OCI-LY1 (cell line): ENCODE results near the gene DRC1.

ENCODE experiments used
- H2AFZ ChIP-seq: fragments of 200-600 bp; sonication (generic), shearing (Covaris generic); 2 replicates; pipeline ENCODE4 v1.6.0; 2014; ENCODE audit warnings: antibody characterized with exemption, mild to moderate bottlenecking, low read length
- H3F3A ChIP-seq: fragments of 200-600 bp; sonication (generic), shearing (Covaris generic); 2 replicates; pipeline ENCODE4 v1.6.0; 2014; ENCODE audit warnings: mild to moderate bottlenecking, antibody characterized with exemption, low read length, moderate library complexity; ENCODE audit not compliant: insufficient read depth
- H3K27ac ChIP-seq: fragments of 200-600 bp; sonication (generic); 2 replicates; pipeline ENCODE4 v1.5.1; 2014; ENCODE audit warnings: low read length, mixed run types, mild to moderate bottlenecking, low read depth; ENCODE audit not compliant: poor library complexity, severe bottlenecking
- H3K27me3 ChIP-seq: fragments of 200-600 bp; sonication (generic); 2 replicates; pipeline ENCODE4 v1.6.0; 2014; ENCODE audit warnings: antibody characterized with exemption, mild to moderate bottlenecking, low read length, moderate library complexity; ENCODE audit not compliant: insufficient read depth
- H3K36me3 ChIP-seq: fragments of 200-600 bp; sonication (generic); 2 replicates; pipeline ENCODE4 v1.6.1; 2014; ENCODE audit warnings: mild to moderate bottlenecking, antibody characterized with exemption, low read length, moderate library complexity, mixed read lengths; ENCODE audit not compliant: insufficient read depth
- H3K4me1 ChIP-seq: fragments of 200-600 bp; sonication (generic); 2 replicates; pipeline ENCODE4 v1.5.1; 2014; ENCODE audit warnings: mild to moderate bottlenecking, low read length, moderate library complexity; ENCODE audit not compliant: insufficient read depth, severe bottlenecking
- H3K4me2 ChIP-seq: fragments of 200-600 bp; sonication (generic), shearing (Covaris generic); 2 replicates; pipeline ENCODE4 v1.6.1; 2014; ENCODE audit warnings: low read length
- H3K4me3 ChIP-seq: fragments of 200-600 bp; sonication (generic); 2 replicates; pipeline ENCODE4 v1.5.1; 2014; ENCODE audit warnings: low read length, low read depth, mild to moderate bottlenecking, mixed read lengths; ENCODE audit not compliant: poor library complexity, severe bottlenecking
- H3K79me2 ChIP-seq: fragments of 200-600 bp; shearing (Covaris generic); 2 replicates; pipeline ENCODE4 v1.6.1; 2016; ENCODE audit warnings: mixed run types, low read length, mixed read lengths; ENCODE audit not compliant: insufficient read depth
- H3K9ac ChIP-seq: fragments of 200-600 bp; sonication (generic), shearing (Covaris generic); 2 replicates; pipeline ENCODE4 v1.6.1; 2014; ENCODE audit warnings: mild to moderate bottlenecking, low read length, mixed read lengths
- H3K9me2 ChIP-seq: fragments of 200-600 bp; sonication (generic), shearing (Covaris generic); 2 replicates; pipeline ENCODE4 v1.6.1; 2014; ENCODE audit warnings: low read depth, mild to moderate bottlenecking, low read length, mixed read lengths
- H3K9me3 ChIP-seq: fragments of 200-600 bp; shearing (Covaris generic); 2 replicates; pipeline ENCODE4 v1.6.1; 2014; ENCODE audit warnings: low read length, mixed read lengths
- H4K20me1 ChIP-seq: fragments of 200-600 bp; sonication (generic), shearing (Covaris generic); 2 replicates; pipeline ENCODE4 v1.6.0; 2016; ENCODE audit warnings: mild to moderate bottlenecking, low read length; ENCODE audit not compliant: insufficient read depth
- EZH2 ChIP-seq: fragments of 200-600 bp; sonication (generic), shearing (Covaris generic); IDR thresholded peaks from 2 replicates; pipeline ENCODE4 v1.8.0; 2017; ENCODE audit warnings: borderline replicate concordance, mixed run types, mild to moderate bottlenecking, antibody characterized with exemption, low read length, moderate library complexity, mixed read lengths
- TF ChIP-seq, protein P1 (sequence below): fragments of 200-600 bp; sonication (generic), shearing (Covaris generic); IDR thresholded peaks from 2 replicates; pipeline ENCODE4 v1.5.1; 2017; ENCODE audit warnings: mild to moderate bottlenecking, antibody characterized with exemption, low read length, moderate library complexity, mixed read lengths

DRC1 gene

GRCh38 chr2:26444236-26444635, 42.5 kb downstream of the DRC1 start:
- Histone ChIP-seq H3K4me1 (no peaks in the 10 kb centered on the region), H3K27me3 (peaks cover 7% of the 10 kb centered on the region; the same call in 1 of the 2 replicates), H4K20me1 (no peaks in the 10 kb centered on the region), H3K36me3 (no peaks in the 10 kb centered on the region), H3K4me3 (no peak overlapping the region), H2AFZ (no peak overlapping the region), H3K9ac (no peak overlapping the region), H3K4me2 (no peak overlapping the region), H3K79me2 (no peaks in the 10 kb centered on the region), H3F3A (no peaks in the 10 kb centered on the region), H3K9me3 (no peaks in the 10 kb centered on the region), H3K27ac (no peak overlapping the region), H3K9me2 (no peaks in the 10 kb centered on the region)
- no peak for TF ChIP-seq EZH2
- TF ChIP-seq, protein P1, sequence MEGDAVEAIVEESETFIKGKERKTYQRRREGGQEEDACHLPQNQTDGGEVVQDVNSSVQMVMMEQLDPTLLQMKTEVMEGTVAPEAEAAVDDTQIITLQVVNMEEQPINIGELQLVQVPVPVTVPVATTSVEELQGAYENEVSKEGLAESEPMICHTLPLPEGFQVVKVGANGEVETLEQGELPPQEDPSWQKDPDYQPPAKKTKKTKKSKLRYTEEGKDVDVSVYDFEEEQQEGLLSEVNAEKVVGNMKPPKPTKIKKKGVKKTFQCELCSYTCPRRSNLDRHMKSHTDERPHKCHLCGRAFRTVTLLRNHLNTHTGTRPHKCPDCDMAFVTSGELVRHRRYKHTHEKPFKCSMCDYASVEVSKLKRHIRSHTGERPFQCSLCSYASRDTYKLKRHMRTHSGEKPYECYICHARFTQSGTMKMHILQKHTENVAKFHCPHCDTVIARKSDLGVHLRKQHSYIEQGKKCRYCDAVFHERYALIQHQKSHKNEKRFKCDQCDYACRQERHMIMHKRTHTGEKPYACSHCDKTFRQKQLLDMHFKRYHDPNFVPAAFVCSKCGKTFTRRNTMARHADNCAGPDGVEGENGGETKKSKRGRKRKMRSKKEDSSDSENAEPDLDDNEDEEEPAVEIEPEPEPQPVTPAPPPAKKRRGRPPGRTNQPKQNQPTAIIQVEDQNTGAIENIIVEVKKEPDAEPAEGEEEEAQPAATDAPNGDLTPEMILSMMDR: no peak

- TF ChIP-seq, protein P1: no peak
- TF ChIP-seq EZH2: no peak
- Histone ChIP-seq H3K79me2 (no peaks in the 10 kb centered on the region), H3K36me3 (no peaks in the 10 kb centered on the region), H3K4me3 (no peak overlapping the region), H3K27me3 (peaks cover 5% of the 10 kb centered on the region; the same call in 1 of the 2 replicates), H3K9ac (no peak overlapping the region), H3K9me2 (no peaks in the 10 kb centered on the region), H3K9me3 (no peaks in the 10 kb centered on the region), H4K20me1 (no peaks in the 10 kb centered on the region), H2AFZ (no peak overlapping the region), H3K4me1 (no peaks in the 10 kb centered on the region), H3F3A (no peaks in the 10 kb centered on the region), H3K27ac (no peak overlapping the region), H3K4me2 (no peak overlapping the region)
These were observed 46.9 kb downstream of the DRC1 start for GRCh38 chr2:26448651-26449050.

DNA sequence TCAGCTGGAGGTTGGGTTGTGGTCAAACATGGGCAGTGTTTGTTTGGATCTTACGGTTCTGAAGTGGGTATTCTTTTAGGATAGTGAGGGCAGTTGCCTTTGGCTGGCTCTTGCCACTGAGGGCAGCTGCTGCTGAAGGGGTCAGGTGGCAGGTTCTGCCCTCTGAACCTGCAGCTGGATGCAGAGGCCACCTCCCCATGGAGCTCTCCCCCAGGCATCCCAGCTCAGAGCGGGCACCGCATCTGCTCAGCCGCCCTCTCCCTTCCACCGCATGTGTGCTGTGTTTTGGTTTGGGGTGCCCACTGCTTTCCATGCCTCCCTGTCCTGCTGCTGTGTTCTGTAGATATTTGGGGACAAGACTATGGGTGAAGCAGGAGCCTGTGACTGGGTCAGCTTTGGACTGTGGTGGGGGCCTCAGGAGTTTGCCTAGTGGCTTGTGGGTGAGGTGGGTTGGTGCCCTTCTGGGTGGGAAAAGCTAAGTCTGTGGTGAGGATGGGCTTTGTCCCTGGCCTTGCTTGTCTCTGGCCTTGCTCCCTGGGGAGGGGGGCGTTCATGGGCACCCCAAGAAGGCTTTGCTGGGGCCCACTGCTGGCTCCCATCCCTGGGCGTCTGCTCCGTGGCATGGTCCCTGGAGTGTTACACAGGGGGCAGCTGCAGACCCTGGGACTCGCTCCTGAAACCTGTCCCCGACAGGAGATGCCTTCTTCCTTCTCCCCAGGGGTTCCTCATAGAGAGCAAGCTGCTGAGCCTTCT, 47.7 kb downstream of the DRC1 start:
- Histone ChIP-seq H4K20me1 (no peaks in the 10 kb centered on the region), H3F3A (no peaks in the 10 kb centered on the region), H3K9ac (no peak overlapping the region), H3K27ac (no peak overlapping the region), H3K4me2 (no peak overlapping the region), H3K79me2 (no peaks in the 10 kb centered on the region), H3K4me3 (no peak overlapping the region), H3K27me3 (peaks cover 5% of the 10 kb centered on the region; the same call in 1 of the 2 replicates), H3K4me1 (no peaks in the 10 kb centered on the region), H3K9me2 (no peaks in the 10 kb centered on the region), H3K9me3 (no peaks in the 10 kb centered on the region), H2AFZ (no peak overlapping the region), H3K36me3 (no peaks in the 10 kb centered on the region)
- no peak for TF ChIP-seq EZH2
- TF ChIP-seq, protein P1: no peak
